C4-2B (cell line): Measurements from ENCODE around the gene DUOX2.

Experiments
- H3K27ac ChIP-seq: fragments of 450-650 bp; 2 replicates; pipeline ENCODE4 v1.5.1; 2017
- CTCF ChIP-seq: fragments of 450-650 bp; conservative IDR thresholded peaks from 2 replicates; pipeline ENCODE4 v1.5.1; 2017; ENCODE audit warnings: mild to moderate bottlenecking
- ZFX ChIP-seq: fragments of 450-650 bp; IDR thresholded peaks from 2 replicates; pipeline ENCODE4 v1.6.1; 2017

The DUOX2 gene

GRCh38 chr15:45094358-45094730 lies 19.6 kb downstream of the DUOX2 start:
- TF ChIP-seq CTCF, result no peak
- TF ChIP-seq ZFX, result no peak
- H3K27ac ChIP-seq, result no peak overlapping the region

- TF ChIP-seq ZFX (no peak), CTCF (no peak)
- H3K27ac ChIP-seq, result no peak overlapping the region
Observed at GRCh38 chr15:45093622-45094357, 20.2 kb downstream of the DUOX2 start.

- TF ChIP-seq ZFX (no peak), CTCF (no peak)
- H3K27ac ChIP-seq, result no peak overlapping the region
Observed at GRCh38 chr15:45093013-45093412, 21.0 kb downstream of the DUOX2 start.

DNA sequence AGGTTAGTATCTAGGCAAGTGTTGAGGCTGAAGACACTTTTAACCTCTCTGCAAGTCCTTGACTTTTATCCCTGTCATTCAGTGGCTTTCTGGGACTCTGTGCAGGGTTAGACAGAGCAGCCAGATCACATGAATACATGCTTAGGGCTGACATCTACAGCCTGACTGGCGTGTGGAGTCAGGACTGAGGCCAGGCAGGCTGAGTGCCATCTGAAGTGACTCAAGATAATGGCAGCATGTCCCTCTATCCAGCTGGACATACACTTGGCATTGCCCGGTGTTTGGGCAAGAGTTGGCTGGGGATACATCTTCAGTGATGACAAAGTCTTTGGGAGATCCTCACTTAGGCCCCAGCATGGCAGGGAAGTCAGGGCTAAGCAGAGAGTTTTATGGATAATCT lies 22.4 kb downstream of the DUOX2 start:
- H3K27ac ChIP-seq, result no peak overlapping the region
- TF ChIP-seq CTCF (no peak), ZFX (no peak)

DNA sequence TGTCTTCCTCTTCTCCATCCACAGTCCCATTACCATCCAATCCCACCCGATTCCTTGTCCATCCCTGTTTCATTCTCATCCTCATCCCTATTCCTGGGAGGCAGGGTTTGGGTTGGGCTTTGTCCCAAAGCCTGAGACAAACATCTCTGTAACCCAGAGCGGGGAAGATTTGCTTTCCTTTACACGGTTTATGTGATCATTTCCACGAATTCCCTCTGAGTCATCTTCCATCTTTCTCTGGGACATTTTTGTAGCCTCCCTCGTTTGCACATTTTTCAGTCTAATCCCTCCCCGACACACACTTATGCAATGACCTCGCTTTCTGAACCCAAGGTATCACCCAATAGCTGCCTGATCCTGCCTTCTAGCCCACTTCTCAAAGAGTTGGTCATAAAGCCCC lies 22.8 kb downstream of the DUOX2 start:
- TF ChIP-seq CTCF (no peak), ZFX (no peak)
- no peak overlapping the region for H3K27ac ChIP-seq

DNA sequence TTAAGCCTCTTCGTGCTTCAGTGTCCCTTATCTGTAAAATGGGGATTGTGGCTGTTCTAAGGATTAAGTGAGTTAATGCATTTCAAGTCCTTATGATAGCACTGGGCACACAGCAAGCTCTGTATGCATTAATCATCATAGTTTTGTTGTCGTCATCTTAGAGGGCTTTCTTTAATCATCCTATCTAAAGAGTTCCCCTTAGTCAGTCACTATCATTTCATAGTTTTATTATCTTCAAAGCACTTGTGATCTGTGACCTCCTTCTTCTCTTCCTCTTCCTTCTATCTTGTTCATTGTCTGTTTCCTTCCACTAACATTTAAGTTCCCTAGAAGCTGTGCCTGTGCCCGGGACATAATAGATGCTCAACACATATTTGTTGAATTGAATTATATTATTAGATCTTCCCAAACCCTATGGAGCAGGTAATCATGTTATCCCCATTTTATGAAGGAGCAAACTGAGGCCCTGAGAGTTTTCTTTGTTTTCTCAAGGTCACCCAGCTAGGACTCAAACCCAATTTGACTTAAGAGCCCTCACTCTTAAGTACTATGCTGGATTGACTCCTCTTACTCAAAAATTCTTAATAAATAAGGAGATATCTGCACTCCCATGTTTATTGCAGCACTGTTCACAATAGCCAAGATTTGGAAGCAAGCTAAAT lies 24.1 kb downstream of the DUOX2 start:
- H3K27ac ChIP-seq, result no peak overlapping the region
- TF ChIP-seq ZFX (no peak), CTCF (no peak)

GRCh38 chr15:45088801-45089711 lies 24.9 kb downstream of the DUOX2 start:
- no peak overlapping the region for H3K27ac ChIP-seq
- TF ChIP-seq CTCF (no peak), ZFX (no peak)
